Tongue (tissue), 2 donors: Measurements from ENCODE around the gene CTNS. TPM values are rescaled to one million over a fixed set of nuclear protein-coding genes. Genes with fewer than 3 reads are reported as not detected.

Experiments
- DNase-seq: peaks from one replicate; pipeline ENCODE4 v3.0.0-alpha.2; 2015
- total RNA-seq: library from RNA; depleted of rRNA; stranded (reverse); fragments of >200 nt; gene quantifications from one replicate; pipeline ENCODE4 v1.2.3, GENCODE V29; 2014

CTNS gene
- total RNA-seq, 1 donor from 2014 or later, result 14.7 TPM

- DNase-seq, result no peak
These were observed 9.5 kb upstream of the CTNS start for GRCh38 chr17:3626831-3627768.

GRCh38 chr17:3627769-3628167, 8.8 kb upstream of the CTNS start:
- DNase-seq, result no peak

GRCh38 chr17:3630781-3631180, 5.8 kb upstream of the CTNS start:
- no peak for DNase-seq

GRCh38 chr17:3632287-3632686, 4.3 kb upstream of the CTNS start:
- DNase-seq, result no peak

- DNase-seq, result no peak
These were observed 946 bp upstream of the CTNS start for GRCh38 chr17:3635474-3636153.

GRCh38 chr17:3636908-3637373, 381 bp downstream of the CTNS start:
- no peak for DNase-seq

- DNase-seq, result no peak
These were observed 3.5 kb downstream of the CTNS start for GRCh38 chr17:3639981-3640596.

GRCh38 chr17:3641014-3641413, 4.5 kb downstream of the CTNS start:
- no peak for DNase-seq

GRCh38 chr17:3641717-3642486, 5.3 kb downstream of the CTNS start:
- no peak for DNase-seq

GRCh38 chr17:3643889-3644349, 7.4 kb downstream of the CTNS start:
- DNase-seq, result no peak

GRCh38 chr17:3645310-3645709, 8.8 kb downstream of the CTNS start:
- DNase-seq, result no peak

- no peak for DNase-seq
These were observed 10.7 kb downstream of the CTNS start for GRCh38 chr17:3647251-3647650.

GRCh38 chr17:3647769-3648555, 11.4 kb downstream of the CTNS start:
- peak; percentile 75 for DNase-seq

GRCh38 chr17:3655766-3656165, 19.2 kb downstream of the CTNS start:
- DNase-seq, result no peak

- no peak for DNase-seq
These were observed 19.8 kb downstream of the CTNS start for GRCh38 chr17:3656353-3656752.

GRCh38 chr17:3656755-3657587, 20.4 kb downstream of the CTNS start:
- no peak for DNase-seq

- no peak for DNase-seq
These were observed 21.0 kb downstream of the CTNS start for GRCh38 chr17:3657588-3657869.

- no peak for DNase-seq
These were observed 21.6 kb downstream of the CTNS start for GRCh38 chr17:3657874-3658783.

GRCh38 chr17:3658784-3659449, 22.4 kb downstream of the CTNS start:
- DNase-seq, result no peak
